Chondrocyte (in vitro differentiated cells): ENCODE results near the gene CCDC148. TPM values are rescaled to one million over a fixed set of nuclear protein-coding genes. Genes with fewer than 3 reads are reported as not detected.

Source experiments
- DNase-seq: peaks from one replicate; pipeline ENCODE4 v3.0.0; 2021; ENCODE audit warnings: mixed read lengths, low spot score
- H3K27ac Mint-ChIP-seq: one replicate; pipeline ENCODE4 v1.8.0; 2021; ENCODE audit warnings: mild to moderate bottlenecking, moderate library complexity, mixed read lengths; ENCODE audit not compliant: unreplicated experiment
- H3K27me3 Mint-ChIP-seq: 2 replicates; pipeline ENCODE4 v1.8.0; 2021; ENCODE audit warnings: low read depth, mixed read lengths
- H3K36me3 Mint-ChIP-seq: 2 replicates; pipeline ENCODE4 v1.8.0; 2021; ENCODE audit warnings: low read depth, mixed read lengths
- H3K4me1 Mint-ChIP-seq: 2 replicates; pipeline ENCODE4 v1.8.0; 2021; ENCODE audit warnings: low read depth, mild to moderate bottlenecking, mixed read lengths
- H3K4me3 Mint-ChIP-seq: one replicate; pipeline ENCODE4 v1.8.0; 2021; ENCODE audit warnings: mild to moderate bottlenecking, moderate library complexity, mixed read lengths; ENCODE audit not compliant: unreplicated experiment
- H3K9me3 Mint-ChIP-seq: 2 replicates; pipeline ENCODE4 v1.8.0; 2021; ENCODE audit warnings: low read depth, mixed read lengths
- total RNA-seq: library from RNA; stranded (reverse); gene quantifications from 3 replicates; pipeline ENCODE4 v1.2.1, GENCODE V29; 2021
- TF ChIP-seq, protein P1 (sequence below): fragments of 200-600 bp; sonication (generic); IDR thresholded peaks from 2 replicates; pipeline ENCODE4 v1.5.0; 2021; ENCODE audit warnings: antibody characterized with exemption, mild to moderate bottlenecking, moderate library complexity

Gene CCDC148
- total RNA-seq, 1 donor from 2014 or later = 0.52 TPM

DNA sequence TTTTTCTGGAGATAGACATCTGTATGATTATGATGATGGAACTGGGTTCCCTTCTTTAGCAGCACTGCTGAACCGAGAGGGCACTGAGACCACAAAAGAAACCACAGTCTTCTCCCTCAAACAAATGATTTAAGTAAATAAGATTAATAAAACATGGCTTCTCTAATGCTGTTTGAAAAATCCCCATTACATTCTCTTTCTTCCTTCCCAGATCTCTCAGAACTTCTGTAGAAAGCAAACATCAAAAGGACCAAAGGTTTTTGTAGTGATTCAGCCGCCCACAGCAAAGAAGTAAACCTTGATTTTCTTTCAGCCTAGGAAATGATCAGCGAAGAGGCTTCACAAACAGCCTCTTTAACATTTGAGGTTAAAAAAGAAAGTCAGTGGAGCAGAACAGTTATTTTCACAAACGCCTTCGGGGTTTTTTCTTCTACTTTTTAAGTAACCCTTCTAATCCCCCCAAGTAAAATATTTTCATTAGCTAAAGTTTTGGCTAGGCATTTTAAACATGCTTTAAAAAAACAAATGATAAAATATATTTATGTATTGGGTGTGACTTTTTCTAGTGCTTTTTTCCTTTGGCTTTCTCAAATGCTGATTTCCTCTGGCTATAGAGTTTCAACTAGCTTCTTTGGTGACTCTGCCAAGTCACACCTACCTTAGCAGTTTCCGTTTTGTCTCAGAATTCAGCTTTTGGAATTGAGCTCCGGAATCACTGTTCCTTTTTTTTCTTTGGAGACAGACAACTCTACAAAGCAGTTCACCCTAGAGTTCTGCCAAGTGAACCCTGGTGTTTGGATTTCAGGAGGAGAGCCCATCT lies 265.3 kb downstream of the CCDC148 start:
- Mint-ChIP-seq H3K9me3 (no peaks in the 10 kb centered on the region), H3K4me3 (peak overlapping the region; percentile 59), H3K4me1 (peaks cover 30% of the 10 kb centered on the region), H3K27me3 (no peaks in the 10 kb centered on the region), H3K27ac (peak overlapping the region; percentile 84), H3K36me3 (no peaks in the 10 kb centered on the region)
- TF ChIP-seq, protein P1, sequence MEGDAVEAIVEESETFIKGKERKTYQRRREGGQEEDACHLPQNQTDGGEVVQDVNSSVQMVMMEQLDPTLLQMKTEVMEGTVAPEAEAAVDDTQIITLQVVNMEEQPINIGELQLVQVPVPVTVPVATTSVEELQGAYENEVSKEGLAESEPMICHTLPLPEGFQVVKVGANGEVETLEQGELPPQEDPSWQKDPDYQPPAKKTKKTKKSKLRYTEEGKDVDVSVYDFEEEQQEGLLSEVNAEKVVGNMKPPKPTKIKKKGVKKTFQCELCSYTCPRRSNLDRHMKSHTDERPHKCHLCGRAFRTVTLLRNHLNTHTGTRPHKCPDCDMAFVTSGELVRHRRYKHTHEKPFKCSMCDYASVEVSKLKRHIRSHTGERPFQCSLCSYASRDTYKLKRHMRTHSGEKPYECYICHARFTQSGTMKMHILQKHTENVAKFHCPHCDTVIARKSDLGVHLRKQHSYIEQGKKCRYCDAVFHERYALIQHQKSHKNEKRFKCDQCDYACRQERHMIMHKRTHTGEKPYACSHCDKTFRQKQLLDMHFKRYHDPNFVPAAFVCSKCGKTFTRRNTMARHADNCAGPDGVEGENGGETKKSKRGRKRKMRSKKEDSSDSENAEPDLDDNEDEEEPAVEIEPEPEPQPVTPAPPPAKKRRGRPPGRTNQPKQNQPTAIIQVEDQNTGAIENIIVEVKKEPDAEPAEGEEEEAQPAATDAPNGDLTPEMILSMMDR = no peak
- DNase-seq = no peak

DNA sequence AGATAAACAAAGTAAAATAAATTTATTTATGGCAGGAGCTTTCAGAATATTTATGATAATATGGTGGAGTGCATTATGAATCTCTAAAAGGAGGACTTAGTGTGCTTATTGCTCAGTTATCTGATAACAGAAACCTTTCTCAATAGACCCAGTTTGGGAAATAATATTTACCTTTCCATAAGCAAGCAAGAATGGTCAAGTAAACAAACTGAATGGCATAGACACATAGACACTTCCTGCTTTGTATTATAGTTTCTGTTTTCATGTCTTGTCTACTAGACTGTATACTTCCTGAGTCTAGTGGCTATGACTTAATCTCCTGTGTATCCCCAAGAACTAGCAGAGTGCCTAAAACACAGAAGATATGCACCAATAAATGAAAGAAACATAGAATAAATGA lies 267.0 kb downstream of the CCDC148 start:
- Mint-ChIP-seq H3K27ac (no peak overlapping the region), H3K4me3 (no peak overlapping the region), H3K9me3 (no peaks in the 10 kb centered on the region), H3K27me3 (no peaks in the 10 kb centered on the region), H3K4me1 (peaks cover 41% of the 10 kb centered on the region), H3K36me3 (no peaks in the 10 kb centered on the region)
- no peak for DNase-seq
- TF ChIP-seq, protein P1 = no peak

DNA sequence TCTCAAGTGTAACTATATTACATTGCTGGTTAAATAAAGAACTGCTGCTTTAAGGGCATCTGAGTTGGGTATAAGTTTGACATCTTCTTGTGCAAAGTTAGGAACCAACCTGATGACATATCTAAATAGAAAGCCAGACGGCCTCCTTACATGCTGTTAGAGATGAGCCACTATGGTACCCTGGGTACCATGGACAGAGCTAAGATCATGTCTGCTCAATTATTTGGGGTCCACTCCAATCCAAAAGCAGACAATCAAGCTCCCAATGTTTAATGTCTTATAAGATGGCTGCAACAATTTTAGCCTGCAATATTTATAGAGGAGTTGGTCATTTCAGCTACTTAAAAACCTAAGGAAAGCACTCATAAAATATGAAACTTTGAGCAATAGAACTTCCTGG lies 268.6 kb downstream of the CCDC148 start:
- Mint-ChIP-seq H3K36me3 (no peaks in the 10 kb centered on the region), H3K4me3 (no peak overlapping the region), H3K27ac (no peak overlapping the region), H3K27me3 (no peaks in the 10 kb centered on the region), H3K4me1 (peaks cover 52% of the 10 kb centered on the region), H3K9me3 (no peaks in the 10 kb centered on the region)
- DNase-seq = no peak
- TF ChIP-seq, protein P1 = no peak

DNA sequence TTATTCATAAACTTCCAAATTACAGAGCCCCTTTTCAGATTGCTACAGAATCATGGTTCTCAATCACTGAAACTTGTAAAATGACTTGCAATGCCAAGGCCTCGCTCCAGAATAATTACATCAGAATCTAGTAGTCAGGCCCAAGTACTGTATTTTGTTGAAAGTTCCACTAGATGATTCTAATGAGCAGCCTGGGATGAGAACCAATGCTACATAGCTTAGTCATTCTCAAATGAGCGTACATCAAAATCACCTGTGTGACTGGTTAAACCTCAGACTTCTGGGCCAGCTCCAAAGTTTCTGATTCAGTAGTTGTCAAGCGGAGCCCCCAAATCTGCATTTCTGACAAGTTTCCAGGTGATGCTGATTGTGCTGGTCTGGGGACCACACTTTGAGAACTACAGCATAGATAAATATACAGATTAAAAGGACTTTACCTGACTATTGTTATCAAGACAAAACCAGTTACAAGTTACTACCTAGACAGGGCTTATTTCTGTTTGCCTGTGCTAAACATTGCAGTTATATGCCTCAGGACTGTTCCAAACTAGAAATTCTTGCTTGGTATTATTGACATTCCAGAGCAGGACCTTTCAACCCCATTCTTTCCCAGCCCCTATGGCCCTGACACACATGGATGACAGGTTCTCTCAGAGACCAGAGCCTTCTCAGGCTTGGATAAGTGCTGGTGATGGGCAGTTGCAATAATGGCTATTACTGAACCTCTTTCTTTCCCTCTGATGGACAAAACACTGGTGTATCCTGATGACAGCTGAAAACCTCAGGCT lies 271.8 kb downstream of the CCDC148 start:
- Mint-ChIP-seq H3K9me3 (no peaks in the 10 kb centered on the region), H3K36me3 (no peaks in the 10 kb centered on the region), H3K27me3 (no peaks in the 10 kb centered on the region), H3K4me3 (no peak overlapping the region), H3K27ac (no peak overlapping the region), H3K4me1 (peaks cover 38% of the 10 kb centered on the region)
- TF ChIP-seq, protein P1 = no peak
- no peak for DNase-seq

DNA sequence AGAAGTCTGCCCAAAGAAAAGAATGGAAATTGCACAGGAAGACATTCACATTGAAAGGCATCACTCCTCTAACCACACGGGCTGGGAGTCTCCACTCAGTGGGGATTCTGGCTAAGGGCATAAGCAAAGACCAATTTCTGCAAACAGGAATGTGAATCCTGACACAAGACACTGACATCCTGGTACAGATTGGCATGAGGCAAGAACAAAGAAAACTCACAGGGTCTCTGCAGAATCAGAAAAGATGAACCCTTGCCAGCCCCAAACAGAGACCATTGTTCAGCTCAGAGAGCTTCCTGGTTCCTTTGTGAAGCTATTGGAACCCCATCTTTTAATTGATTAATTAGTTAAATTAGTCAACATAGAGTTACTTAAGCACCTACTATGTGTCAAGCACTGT lies 272.6 kb downstream of the CCDC148 start:
- Mint-ChIP-seq H3K27me3 (no peaks in the 10 kb centered on the region), H3K4me3 (no peak overlapping the region), H3K4me1 (peaks cover 35% of the 10 kb centered on the region), H3K9me3 (no peaks in the 10 kb centered on the region), H3K36me3 (no peaks in the 10 kb centered on the region), H3K27ac (no peak overlapping the region)
- no peak for DNase-seq
- TF ChIP-seq, protein P1 = no peak
